Measurements from ENCODE around the gene ZFYVE9. TPM values are rescaled to one million over a fixed set of nuclear protein-coding genes. Genes with fewer than 3 reads are reported as not detected.

ZFYVE9 gene
- total and polyA plus RNA-seq, 5 donors from 2014 or later: 0.26 to 1.6 (median 0.84) TPM

- Mint-ChIP-seq H3K27me3 (peaks cover 5% of the 10 kb centered on the region), H3K4me3 (no peak overlapping the region), H3K27ac (no peak overlapping the region), H3K4me1 (peaks cover 0 to 8% (median 2%) of the 10 kb centered on the region in 4 donors), H3K36me3 (no peaks in the 10 kb centered on the region), H3K9me3 (peaks cover 0 to 1% (median 0%) of the 10 kb centered on the region in 7 donors)
- Histone ChIP-seq H3K36me3 (ENCODE audit: control insufficient read depth, insufficient read depth, low read length) (no peaks in the 10 kb centered on the region), H3K4me3 (ENCODE audit: low read depth, low read length) (no peak overlapping the region), H3K27me3 (ENCODE audit: control insufficient read depth, insufficient read depth, low read length) (no peaks in the 10 kb centered on the region), H3K9me3 (ENCODE audit: control insufficient read depth in 2 of 2, low read length in 2 of 2) (no peaks in the 10 kb centered on the region), H3K4me1 (ENCODE audit: control insufficient read depth, insufficient read depth, low read length, poor library complexity, severe bottlenecking) (no peaks in the 10 kb centered on the region), H3K27ac (ENCODE audit: insufficient read depth, low read length, poor library complexity, severe bottlenecking) (no peak overlapping the region)
- ATAC-seq (ENCODE audit: low read depth in 2 of 2) (no peak), DNase-seq (no peak)
Observed at GRCh38 chr1:52153898-52154297, 12.0 kb downstream of the ZFYVE9 start.

DNA sequence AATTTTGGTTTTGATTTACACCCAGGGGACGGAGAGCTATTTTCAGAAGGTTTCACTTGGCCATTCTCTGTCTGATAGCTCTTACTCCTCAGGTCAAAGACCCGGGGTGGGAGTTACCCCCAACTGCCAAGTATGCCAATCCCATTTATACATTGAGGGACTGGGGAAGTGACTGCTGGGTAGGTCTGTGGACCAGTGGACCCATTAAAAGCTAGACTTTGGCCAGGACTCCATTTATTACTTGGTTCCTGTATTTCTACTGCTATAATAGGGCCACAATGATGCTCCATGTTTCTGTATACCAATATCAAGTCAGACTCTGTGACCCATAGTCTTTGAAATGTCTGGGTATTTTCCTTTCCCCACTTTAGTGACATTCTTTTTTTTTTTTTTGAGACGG, 14.6 kb downstream of the ZFYVE9 start:
- Histone ChIP-seq H3K4me1 (ENCODE audit: control insufficient read depth, insufficient read depth, low read length, poor library complexity, severe bottlenecking) (no peaks in the 10 kb centered on the region), H3K4me3 (ENCODE audit: low read depth, low read length) (no peak overlapping the region), H3K9me3 (ENCODE audit: control insufficient read depth in 2 of 2, low read length in 2 of 2) (no peaks in the 10 kb centered on the region), H3K27me3 (ENCODE audit: control insufficient read depth, insufficient read depth, low read length) (no peaks in the 10 kb centered on the region), H3K27ac (ENCODE audit: insufficient read depth, low read length, poor library complexity, severe bottlenecking) (no peak overlapping the region), H3K36me3 (ENCODE audit: control insufficient read depth, insufficient read depth, low read length) (no peaks in the 10 kb centered on the region)
- DNase-seq (no peak), ATAC-seq (ENCODE audit: low read depth in 2 of 2) (no peak)
- H3K9me3 Mint-ChIP-seq: peaks cover 0 to 1% (median 0%) of the 10 kb centered on the region in 7 donors
- H3K36me3 Mint-ChIP-seq: no peaks in the 10 kb centered on the region
- H3K4me1 Mint-ChIP-seq: peaks cover 0 to 6% (median 3%) of the 10 kb centered on the region in 4 donors
- H3K4me3 Mint-ChIP-seq: no peak overlapping the region
- H3K27ac Mint-ChIP-seq: no peak overlapping the region
- peaks cover 5% of the 10 kb centered on the region for H3K27me3 Mint-ChIP-seq

GRCh38 chr1:52157582-52157981, 15.7 kb downstream of the ZFYVE9 start:
- H3K4me1 ChIP-seq (ENCODE audit: control insufficient read depth, insufficient read depth, low read length, poor library complexity, severe bottlenecking): no peaks in the 10 kb centered on the region
- Mint-ChIP-seq H3K27ac (no peak overlapping the region), H3K27me3 (peaks cover 5% of the 10 kb centered on the region), H3K9me3 (peaks cover 0 to 1% (median 0%) of the 10 kb centered on the region in 7 donors), H3K36me3 (no peaks in the 10 kb centered on the region), H3K4me1 (peaks cover 0 to 6% (median 3%) of the 10 kb centered on the region in 4 donors), H3K4me3 (no peak overlapping the region)
- H3K36me3 ChIP-seq (ENCODE audit: control insufficient read depth, insufficient read depth, low read length): no peaks in the 10 kb centered on the region
- H3K4me3 ChIP-seq (ENCODE audit: low read depth, low read length): no peak overlapping the region
- no peaks in the 10 kb centered on the region for H3K9me3 ChIP-seq (ENCODE audit: control insufficient read depth in 2 of 2, low read length in 2 of 2)
- DNase-seq (no peak), ATAC-seq (ENCODE audit: low read depth in 2 of 2) (no peak)
- H3K27ac ChIP-seq (ENCODE audit: insufficient read depth, low read length, poor library complexity, severe bottlenecking): no peak overlapping the region
- no peaks in the 10 kb centered on the region for H3K27me3 ChIP-seq (ENCODE audit: control insufficient read depth, insufficient read depth, low read length)

GRCh38 chr1:52158218-52158617, 16.3 kb downstream of the ZFYVE9 start:
- peaks cover 3% of the 10 kb centered on the region for H3K36me3 Mint-ChIP-seq
- no peak for ATAC-seq (ENCODE audit: low read depth in 2 of 2)
- Histone ChIP-seq H3K27ac (ENCODE audit: insufficient read depth, low read length, poor library complexity, severe bottlenecking) (no peak overlapping the region), H3K4me3 (ENCODE audit: low read depth, low read length) (no peak overlapping the region), H3K4me1 (ENCODE audit: control insufficient read depth, insufficient read depth, low read length, poor library complexity, severe bottlenecking) (no peaks in the 10 kb centered on the region), H3K27me3 (ENCODE audit: control insufficient read depth, insufficient read depth, low read length) (no peaks in the 10 kb centered on the region), H3K36me3 (ENCODE audit: control insufficient read depth, insufficient read depth, low read length) (no peaks in the 10 kb centered on the region), H3K9me3 (ENCODE audit: control insufficient read depth in 2 of 2, low read length in 2 of 2) (no peaks in the 10 kb centered on the region)
- no peak for DNase-seq
- H3K9me3 Mint-ChIP-seq: no peaks in the 10 kb centered on the region
- peaks cover 5% of the 10 kb centered on the region for H3K27me3 Mint-ChIP-seq
- H3K4me1 Mint-ChIP-seq: peaks cover 0 to 6% (median 3%) of the 10 kb centered on the region in 4 donors
- H3K4me3 Mint-ChIP-seq: no peak overlapping the region
- H3K27ac Mint-ChIP-seq: no peak overlapping the region

GRCh38 chr1:52159033-52159789, 17.3 kb downstream of the ZFYVE9 start:
- Histone ChIP-seq H3K27me3 (ENCODE audit: control insufficient read depth, insufficient read depth, low read length) (no peaks in the 10 kb centered on the region), H3K27ac (ENCODE audit: insufficient read depth, low read length, poor library complexity, severe bottlenecking) (no peak overlapping the region), H3K9me3 (ENCODE audit: control insufficient read depth in 2 of 2, low read length in 2 of 2) (no peaks in the 10 kb centered on the region), H3K4me3 (ENCODE audit: low read depth, low read length) (no peak overlapping the region), H3K4me1 (ENCODE audit: control insufficient read depth, insufficient read depth, low read length, poor library complexity, severe bottlenecking) (no peaks in the 10 kb centered on the region), H3K36me3 (ENCODE audit: control insufficient read depth, insufficient read depth, low read length) (no peaks in the 10 kb centered on the region)
- Mint-ChIP-seq H3K27ac (no peak overlapping the region), H3K27me3 (peaks cover 5% of the 10 kb centered on the region), H3K9me3 (no peaks in the 10 kb centered on the region), H3K4me3 (no peak overlapping the region), H3K4me1 (peaks cover 0 to 6% (median 3%) of the 10 kb centered on the region in 4 donors), H3K36me3 (peaks cover 3% of the 10 kb centered on the region)
- no peak for ATAC-seq (ENCODE audit: low read depth in 2 of 2)
- DNase-seq: no peak

DNA sequence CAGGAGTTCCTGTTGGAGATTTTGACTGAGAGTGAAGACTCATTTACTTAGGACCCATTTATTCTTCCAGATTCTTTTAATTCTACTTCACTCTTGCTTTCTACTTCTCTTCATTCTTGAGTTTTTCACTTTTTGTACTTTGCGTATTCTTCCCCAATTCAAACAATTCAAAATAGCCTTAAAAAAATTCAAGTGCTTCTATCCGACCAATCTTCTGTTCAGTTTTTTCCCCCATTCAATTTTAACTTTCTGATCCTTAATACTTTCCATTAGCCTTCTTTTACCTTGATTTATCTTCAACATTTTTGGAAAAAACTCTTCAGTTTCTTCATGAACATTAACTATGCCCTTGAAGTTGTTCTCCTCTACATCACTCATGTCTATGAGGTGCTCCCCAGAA, 21.1 kb downstream of the ZFYVE9 start:
- H3K36me3 ChIP-seq (ENCODE audit: control insufficient read depth, insufficient read depth, low read length): no peaks in the 10 kb centered on the region

DNA sequence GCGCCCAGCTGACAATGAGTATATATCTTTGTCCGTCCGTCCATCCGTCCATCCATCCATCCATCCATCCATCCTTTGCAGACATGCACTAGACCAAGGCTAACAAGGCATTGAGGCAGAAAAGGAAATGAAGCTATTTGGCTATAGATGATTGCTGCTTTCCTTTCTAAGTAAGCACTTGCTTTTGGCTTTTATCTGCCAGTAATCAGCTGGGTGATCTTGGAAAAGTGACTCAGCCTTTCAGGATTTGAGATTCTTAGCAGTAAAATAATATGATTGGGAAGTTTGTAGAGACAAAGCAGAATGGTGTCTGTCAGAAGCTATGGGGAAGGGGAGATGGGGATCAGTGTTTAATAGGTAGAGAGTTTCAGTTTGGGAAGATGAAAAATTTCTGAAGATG, 22.7 kb downstream of the ZFYVE9 start:
- Histone ChIP-seq H3K36me3 (ENCODE audit: control insufficient read depth, insufficient read depth, low read length) (no peaks in the 10 kb centered on the region), H3K27me3 (ENCODE audit: control insufficient read depth, insufficient read depth, low read length) (no peaks in the 10 kb centered on the region), H3K9me3 (ENCODE audit: control insufficient read depth in 2 of 2, low read length in 2 of 2) (no peaks in the 10 kb centered on the region), H3K4me1 (ENCODE audit: control insufficient read depth, insufficient read depth, low read length, poor library complexity, severe bottlenecking) (no peaks in the 10 kb centered on the region), H3K4me3 (ENCODE audit: low read depth, low read length) (no peak overlapping the region), H3K27ac (ENCODE audit: insufficient read depth, low read length, poor library complexity, severe bottlenecking) (no peak overlapping the region)
- ATAC-seq (ENCODE audit: low read depth in 2 of 2) (no peak), DNase-seq (no peak)
- H3K4me1 Mint-ChIP-seq: peaks cover 0 to 4% (median under 1%) of the 10 kb centered on the region in 4 donors
- H3K4me3 Mint-ChIP-seq: no peak overlapping the region
- peaks cover 6% of the 10 kb centered on the region for H3K27me3 Mint-ChIP-seq
- H3K9me3 Mint-ChIP-seq: no peaks in the 10 kb centered on the region
- no peak overlapping the region for H3K27ac Mint-ChIP-seq
- H3K36me3 Mint-ChIP-seq: peaks cover 3% of the 10 kb centered on the region

More for the DNA sequence above, 21.1 kb downstream of the ZFYVE9 start:
- H3K4me1 ChIP-seq (ENCODE audit: control insufficient read depth, insufficient read depth, low read length, poor library complexity, severe bottlenecking): no peaks in the 10 kb centered on the region
- DNase-seq: no peak
- H3K27me3 ChIP-seq (ENCODE audit: control insufficient read depth, insufficient read depth, low read length): no peaks in the 10 kb centered on the region
- H3K9me3 Mint-ChIP-seq: no peaks in the 10 kb centered on the region
- peaks cover 3% of the 10 kb centered on the region for H3K36me3 Mint-ChIP-seq
- H3K4me3 Mint-ChIP-seq: no peak overlapping the region
- ATAC-seq (ENCODE audit: low read depth in 2 of 2): no peak
- no peaks in the 10 kb centered on the region for H3K9me3 ChIP-seq (ENCODE audit: control insufficient read depth in 2 of 2, low read length in 2 of 2)
- H3K27ac ChIP-seq (ENCODE audit: insufficient read depth, low read length, poor library complexity, severe bottlenecking): no peak overlapping the region
- H3K27ac Mint-ChIP-seq: no peak overlapping the region
- H3K4me3 ChIP-seq (ENCODE audit: low read depth, low read length): no peak overlapping the region
- H3K4me1 Mint-ChIP-seq: peaks cover 0 to 8% (median 3%) of the 10 kb centered on the region in 4 donors
- no peaks in the 10 kb centered on the region for H3K27me3 Mint-ChIP-seq
